SHP77 treated with DMSO at 0.1 percent for 48 hours (cell line): Measurements from ENCODE around the gene PRR3.
"Not testable (repeated sequence)": the region's sequence is repeated elsewhere in the genome, so short reads cannot be mapped to it uniquely, and the experiment has no call there.

Source experiments
- DNase-seq: peaks from one replicate; lab custom pipeline; 2025; lab: John Stamatoyannopoulos, UW

The PRR3 gene, protein sequence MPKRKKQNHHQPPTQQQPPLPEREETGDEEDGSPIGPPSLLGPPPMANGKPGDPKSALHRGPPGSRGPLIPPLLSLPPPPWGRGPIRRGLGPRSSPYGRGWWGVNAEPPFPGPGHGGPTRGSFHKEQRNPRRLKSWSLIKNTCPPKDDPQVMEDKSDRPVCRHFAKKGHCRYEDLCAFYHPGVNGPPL

DNA sequence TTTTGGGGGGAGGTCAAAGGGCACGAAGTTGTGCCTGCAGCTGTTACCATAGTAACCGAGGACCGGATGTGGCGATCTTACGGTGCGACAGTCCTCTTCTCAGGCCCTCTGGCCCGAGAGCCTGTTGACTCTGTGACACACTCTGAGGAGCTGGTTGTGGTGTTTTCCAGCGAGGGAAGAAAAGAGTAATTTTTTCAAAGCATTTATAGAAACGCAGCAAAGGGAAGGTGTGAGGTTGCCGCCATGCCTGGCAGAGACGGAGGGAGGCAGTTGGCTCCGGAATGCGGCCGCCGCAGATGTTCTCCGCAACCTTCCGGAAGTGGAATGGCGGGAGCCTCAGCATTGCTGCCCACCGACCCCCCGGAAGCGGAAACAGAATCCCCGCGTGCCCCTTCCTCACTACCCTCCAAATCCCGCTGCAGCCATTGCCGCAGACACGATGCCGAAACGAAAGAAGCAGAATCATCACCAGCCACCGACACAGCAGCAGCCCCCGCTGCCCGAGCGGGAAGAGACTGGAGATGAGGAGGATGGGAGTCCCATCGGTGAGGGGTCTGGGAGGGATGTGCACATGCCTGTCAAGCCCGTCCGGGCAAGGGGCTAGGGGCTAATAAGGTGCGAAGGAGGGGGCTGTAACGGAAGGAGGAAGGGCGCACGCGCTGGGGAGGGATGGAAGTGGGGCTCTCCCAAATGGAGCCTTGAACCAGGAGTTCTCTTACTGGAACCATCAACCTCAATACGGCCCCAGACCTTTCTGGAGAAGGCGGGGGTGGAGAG is at the start of gene PRR3:
PRR3 (plus strand) TSS at position 390 of the 777 bp plus-strand sequence; CDS start at position 440, 50 bp downstream.
- peak; percentile 84 for DNase-seq

DNA sequence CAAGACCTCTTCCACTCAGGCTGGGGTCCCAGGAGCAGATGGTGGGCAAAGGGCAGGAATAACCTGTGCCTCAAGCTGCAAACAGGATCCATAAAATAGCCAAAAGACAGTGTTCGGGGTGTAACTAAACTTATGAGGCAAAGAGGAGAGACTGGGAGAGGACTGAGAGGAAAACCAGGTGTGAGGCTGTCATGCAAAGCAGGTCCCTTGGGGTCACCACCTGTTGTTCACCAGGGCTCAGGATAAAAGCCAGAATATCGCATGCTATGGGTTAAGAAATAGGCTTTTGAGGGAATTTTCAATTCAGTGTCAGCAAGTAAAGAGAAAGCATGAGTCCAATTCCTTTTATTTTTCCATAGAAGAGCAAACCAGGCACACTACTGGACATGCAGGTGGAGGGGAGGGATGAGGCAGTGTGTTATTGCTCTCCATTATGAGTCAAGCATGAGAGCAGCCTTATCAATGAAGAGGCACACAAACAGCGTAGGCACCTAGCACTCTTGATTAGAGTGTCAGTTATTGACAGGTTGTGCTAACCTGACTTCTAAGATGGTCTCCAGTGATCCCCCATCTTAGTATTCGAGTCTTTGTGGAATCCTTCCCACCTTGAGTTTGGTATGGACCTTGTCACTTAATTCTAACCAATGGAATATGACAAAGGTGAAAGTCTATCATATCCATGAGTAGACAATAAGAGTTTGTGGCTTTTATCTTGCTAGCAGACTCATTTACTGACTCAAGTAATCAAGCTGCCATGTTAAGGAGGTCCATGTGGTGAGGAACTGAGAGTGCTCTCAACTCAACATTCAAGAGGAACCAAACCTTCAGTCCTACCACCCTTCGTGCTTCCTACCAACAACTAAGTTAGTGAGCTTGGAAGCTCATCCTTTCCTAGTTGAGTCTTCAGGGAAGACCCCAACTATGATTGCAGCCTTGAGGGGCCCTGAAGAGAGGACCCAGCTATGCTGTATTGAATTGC is 49.0 kb upstream of the PRR3 start:
- no peak for DNase-seq

DNA sequence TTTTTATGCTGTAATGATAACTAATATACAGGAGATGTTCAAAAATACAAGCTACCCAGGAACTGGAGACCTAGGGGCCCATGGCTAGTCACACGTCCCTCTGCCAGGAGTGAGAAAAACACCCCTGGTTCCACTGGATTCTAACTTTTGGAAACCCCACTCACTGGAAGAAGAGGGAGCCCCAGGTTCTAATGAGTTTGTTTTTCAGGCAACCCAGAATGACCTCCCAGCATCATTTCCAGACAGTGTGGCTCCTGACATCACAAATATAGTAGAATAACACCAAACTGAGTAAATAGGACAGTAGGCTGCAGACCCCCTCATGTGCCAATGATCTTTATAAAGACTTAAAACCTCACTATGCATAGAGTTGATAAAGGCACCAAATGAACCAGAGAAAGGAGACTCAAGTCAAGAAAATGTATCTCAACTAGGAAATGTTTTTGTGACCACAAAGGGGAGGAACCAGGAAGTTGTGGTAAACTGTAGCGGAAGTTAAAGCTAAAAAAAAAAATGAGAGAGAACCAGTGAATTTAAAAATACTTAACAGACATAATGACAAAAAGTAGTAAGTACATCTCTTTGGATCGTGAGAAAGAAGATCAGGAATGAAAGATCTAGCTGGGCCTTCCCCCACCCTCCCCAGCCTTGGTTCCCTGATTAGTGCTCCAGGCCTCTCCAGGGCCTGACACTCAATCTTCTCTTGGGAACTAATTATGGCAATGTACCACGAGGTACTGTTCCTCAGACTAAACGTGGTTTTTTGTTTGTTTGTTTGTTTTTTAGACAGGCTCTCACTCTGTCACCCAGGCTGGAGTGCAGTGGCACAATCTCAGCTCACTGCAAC is 48.0 kb upstream of the PRR3 start:
- no peak for DNase-seq

DNA sequence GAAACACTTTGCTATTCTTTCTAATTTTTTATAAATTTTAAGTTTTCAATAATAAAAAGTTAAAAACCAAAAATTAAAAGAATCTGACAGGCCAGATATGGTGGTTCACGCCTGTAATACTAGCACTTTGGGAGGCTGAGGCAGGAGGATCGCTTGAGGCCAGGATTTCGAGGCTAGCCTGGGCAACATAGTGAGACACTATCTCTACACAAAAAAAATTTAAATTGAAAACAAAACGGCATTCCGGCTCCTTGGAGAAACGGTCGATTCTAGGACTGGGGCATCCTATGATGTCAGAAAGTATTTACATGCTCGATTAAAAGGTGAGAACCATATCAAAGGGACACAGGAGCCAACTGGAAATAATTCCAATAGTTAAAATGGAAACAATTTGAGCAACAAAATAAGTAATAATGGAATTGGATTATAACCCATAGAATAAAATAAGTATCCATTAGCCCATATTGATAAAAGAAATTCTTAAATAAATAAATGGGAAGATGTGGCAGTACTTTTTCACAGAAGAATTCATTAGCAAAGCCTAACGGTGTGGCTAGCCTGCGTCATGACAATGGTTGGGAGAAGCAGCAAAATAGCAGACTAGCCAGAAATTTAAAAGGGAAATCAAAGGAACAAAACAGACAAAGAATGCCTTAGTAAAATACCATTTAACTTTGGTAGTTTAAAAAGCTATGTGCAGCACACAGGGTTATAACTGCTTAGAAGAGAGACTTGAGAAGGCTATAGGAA is 46.5 kb upstream of the PRR3 start:
- DNase-seq: no peak

DNA sequence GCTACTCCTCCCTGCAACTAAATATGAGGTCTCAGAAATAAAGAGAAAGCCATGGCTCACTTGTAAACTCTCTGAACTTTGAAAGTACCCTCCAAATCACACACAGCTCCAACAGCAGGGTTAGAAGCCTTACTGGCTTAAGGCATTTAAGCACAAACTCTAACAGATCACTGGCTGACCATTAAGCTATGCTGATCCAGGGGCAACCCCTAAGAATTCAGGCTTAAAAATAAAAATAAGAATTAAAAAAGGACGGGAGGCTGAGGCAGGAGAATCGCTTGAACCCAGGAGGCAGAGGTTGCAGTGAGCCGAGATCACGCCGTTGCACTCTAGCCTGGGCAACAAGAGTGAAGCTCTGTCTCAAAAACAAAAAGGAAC is 45.9 kb upstream of the PRR3 start:
- DNase-seq: no peak

DNA sequence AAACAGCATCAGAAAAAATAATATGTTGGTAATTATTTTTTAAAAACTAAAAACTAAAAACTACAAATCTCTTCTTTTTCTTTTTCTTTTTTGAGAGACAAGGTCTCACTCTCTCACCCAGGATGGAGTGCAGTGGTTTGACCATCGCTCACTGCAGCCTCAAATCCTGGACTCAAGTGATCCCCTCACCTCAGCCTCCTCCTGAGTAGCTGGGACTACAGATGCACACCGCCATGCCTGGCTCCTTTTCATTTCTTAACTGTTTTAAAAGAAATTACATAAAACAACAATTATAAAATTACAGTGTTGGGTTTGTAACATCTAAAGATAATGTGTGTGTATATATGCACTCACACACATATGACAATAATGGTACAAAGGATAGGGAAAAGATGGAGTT is 43.6 kb upstream of the PRR3 start:
- DNase-seq: no peak

DNA sequence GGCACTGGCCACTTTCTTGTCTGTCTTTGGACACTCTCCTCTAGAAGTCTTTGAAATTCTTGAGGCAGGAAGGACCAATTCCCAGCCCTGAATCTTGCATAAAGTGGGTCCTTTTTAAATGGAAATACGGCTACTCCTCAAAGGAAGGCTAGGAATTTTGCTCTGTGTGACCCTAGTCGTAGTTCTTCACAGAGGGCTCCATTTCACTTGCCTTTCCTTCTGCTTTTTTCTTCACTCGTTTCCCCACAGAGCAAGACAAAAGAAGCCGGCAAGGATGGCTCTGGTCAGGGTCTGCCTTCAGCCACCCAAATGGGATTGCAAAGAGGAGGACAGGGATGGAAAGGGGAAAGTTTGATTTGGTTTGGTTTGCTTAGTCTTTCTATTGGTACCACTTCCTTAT is 42.0 kb upstream of the PRR3 start:
- DNase-seq: no peak

DNA sequence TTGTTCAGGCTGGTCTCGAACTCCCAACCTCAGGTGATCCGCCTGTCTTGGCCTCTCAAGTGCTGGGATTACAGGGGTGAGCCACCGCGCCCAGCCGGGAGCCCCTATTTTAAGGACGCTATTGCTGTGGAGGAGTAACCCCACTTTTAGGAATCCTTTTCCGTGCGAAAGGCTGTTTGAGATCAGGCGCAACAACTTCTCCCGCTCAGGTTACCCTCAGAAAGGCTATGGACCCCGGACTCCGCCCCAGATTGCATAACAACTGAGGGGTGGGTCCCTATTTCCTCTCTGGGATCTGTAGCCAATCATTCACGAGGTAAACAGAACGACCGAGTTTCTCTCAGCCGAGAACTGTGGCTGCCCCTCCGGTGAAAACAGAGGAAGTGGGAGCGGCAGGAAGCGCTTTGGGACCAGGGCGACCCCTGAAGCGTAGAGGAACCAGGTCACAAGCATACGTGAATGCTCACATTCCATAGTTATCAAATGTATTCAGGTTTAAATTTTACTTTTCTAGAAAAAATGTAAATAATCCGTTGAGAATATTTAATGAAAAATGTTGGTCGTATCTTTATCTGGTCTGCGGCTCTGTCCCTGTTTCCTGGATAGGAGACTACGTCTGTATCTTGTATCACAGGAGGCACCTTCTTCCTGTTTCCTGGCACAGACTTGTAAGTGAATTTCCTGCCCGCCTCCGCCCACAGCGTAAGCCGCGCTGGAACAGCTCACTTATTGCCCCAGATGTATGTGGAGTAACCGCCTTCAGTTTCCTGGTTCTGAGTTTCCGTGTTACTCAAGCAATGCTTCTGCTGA is 40.9 kb upstream of the PRR3 start:
- DNase-seq: peak; percentile 56

DNA sequence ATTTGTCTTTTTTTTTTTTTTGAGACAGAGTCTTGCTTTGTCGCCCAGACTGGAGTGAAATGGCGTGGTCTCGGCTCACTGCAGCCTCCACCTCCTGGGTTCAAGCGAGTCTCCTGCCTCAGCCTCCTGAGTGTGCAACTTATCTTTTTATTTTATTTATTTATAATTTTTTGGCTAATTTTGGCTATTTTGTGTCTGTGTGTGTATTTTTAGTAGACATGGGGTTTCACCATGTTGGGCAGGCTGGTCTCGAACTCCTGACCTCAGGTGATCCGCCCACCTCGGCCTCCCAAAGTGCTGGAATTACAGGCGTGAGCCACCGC is 40.4 kb upstream of the PRR3 start:
- DNase-seq: not testable (repeated sequence)

DNA sequence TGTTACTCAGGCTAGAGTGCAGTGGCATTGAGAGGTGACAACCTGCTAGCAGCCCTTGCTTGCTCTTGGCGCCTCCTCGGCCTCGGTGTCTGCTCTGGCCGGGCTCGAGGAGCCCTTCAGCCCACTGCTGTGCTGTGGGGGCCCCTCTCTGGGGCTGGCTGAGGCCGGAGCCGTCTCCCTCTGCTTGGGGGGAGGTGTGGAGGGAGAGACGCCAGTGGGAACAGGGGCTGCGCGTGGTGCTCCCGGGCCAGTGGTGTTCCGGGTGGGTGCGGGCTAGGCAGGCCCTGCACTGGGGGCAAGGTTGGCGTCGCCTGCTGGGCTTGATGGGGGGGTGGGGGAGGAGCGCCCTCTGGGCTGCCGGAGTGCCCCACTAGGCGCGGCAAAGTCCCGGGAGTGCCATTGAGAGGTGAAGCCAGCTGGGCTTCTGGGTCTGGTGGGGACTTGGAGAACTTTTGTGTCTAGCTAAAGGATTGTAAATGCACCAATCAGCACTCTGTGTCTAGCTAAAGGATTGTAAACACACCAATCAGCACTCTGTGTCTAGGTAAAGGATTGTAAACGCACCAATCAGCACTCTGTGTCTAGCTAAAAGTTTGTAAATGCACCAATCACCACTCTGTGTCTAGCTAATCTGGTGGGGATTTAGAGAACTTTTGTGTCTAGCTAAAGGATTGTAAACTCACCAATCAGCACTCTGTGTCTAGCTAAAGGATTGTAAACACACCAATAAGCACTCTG is 39.2 kb upstream of the PRR3 start:
- not testable (repeated sequence) for DNase-seq

DNA sequence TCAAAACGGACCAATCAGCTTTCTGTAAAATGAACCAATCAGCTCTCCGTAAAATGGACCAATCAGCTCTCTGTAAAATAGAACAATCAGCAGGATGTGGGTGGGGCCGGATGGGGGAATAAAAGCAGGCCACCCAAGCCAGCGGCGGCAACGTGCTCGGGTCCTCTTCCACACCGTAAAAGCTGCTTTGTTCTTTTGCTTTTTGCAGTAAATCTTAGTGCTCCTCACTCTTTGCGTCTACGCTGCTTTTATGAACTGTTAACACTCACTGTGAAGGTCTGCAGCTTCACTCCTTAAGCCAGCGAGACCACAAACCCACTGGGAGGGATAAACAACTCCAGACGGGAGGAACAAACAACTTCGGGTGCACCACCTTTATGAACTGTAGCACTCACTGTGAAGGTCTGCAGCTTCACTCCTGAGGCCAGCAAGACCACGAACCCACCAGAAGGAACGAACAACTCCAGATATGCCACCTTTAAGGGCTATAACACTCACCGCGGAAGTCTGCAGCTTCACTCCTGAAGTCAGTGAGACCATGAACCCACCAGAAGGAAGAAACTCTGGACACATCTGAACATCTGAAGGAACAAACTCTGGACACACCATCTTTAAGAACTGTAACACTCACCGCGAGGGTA is 38.5 kb upstream of the PRR3 start:
- DNase-seq: not testable (repeated sequence)

DNA sequence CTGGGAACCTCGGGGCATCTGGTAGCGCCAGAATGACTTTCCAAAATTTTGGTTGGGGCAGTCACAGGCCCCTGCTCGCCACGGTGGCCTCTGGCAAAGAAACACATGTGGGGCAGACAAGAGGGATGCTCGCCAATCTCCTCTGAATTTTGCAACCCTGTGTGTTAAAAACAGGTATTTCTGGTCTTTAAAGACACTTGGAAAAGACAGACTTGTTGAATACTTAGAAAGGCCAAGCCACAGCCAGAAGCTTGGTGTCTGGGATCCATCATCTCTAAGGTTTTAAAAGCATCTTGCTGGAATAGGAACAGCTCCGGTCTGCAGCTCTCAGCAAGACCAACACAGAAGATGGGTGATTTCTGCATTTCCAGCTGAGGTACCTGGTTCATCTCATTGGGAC is 36.6 kb upstream of the PRR3 start:
- no peak for DNase-seq

DNA sequence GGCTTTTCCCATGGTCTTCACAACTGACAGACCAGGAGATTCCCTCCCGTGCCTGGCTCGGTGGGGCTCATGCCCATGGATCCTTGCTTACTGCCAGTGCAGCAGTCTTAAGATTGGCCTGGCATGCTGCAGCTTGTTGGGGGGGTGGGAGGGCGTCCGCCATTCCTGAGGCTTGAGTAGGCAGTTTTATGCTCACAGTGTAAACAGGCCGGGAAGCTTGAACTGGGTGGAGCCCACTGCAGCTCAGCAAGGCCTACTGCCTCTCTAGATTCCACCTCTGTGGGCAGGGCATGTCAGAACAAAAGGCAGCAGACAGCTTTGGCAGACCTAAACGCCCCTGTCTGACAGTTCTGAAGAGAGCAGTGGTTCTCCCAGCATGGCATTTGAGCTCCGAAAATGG is 36.0 kb upstream of the PRR3 start:
- not testable (repeated sequence) for DNase-seq

DNA sequence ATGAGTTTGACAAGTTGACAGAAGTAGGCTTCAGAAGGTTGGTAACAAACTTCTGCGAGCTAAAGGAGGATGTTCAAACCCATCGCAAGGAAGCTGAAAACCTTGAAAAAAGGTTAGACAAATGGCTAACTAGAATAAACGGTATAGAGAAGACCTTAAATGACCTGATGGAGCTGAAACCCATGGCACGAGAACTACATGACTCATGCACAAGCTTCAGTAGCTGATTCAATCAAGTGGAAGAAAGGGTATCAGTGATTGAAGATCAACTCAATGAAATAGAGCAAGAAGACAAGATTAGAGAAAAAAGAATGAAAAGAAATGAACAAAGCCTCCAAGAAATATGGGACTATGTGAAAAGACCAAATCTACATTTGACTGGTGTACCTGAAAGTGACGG is 35.1 kb upstream of the PRR3 start:
- DNase-seq: not testable (repeated sequence)

DNA sequence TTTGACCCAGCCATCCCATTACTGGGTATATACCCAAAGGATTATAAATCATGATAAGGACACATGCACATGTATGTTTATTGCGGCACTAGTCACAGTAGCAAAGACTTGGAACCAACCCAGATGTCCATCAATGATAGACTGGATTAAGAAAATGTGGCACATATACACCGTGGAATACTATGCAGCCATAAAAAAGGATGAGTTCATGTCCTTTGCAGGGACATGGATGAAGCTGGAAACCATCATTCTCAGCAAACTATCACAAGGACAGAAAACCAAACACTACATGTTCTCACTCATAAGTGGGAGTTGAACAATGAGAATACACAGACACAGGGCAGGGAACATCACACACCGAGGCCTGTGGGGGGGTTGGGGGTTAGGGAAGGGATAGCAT is 30.7 kb upstream of the PRR3 start:
- DNase-seq: not testable (repeated sequence)

DNA sequence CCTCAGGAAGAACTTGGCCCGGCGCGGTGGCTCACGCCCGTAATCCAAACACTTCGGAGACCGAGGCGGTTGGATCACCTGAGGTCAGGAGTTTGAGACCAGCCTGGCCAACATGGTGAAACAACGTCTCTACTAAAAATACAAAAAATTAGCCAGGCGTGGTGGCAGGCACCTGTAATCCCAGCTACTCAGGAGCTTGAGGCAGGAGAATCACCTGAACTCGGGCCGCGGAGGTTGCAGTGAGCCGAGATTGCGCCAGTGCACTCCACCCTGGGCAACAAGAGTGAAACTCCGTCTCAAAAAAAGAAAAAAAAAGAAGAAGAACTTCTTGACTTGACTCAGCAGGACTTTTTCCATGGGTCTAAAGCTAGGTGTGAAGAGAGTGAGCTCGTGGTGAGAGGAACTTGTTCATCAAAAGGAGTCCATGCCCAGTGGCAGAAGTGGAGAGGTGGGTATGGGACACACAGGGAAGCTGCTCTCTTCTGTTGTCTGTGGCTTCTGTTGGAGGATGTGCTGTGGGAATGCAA is 27.7 kb upstream of the PRR3 start:
- DNase-seq: not testable (repeated sequence)

DNA sequence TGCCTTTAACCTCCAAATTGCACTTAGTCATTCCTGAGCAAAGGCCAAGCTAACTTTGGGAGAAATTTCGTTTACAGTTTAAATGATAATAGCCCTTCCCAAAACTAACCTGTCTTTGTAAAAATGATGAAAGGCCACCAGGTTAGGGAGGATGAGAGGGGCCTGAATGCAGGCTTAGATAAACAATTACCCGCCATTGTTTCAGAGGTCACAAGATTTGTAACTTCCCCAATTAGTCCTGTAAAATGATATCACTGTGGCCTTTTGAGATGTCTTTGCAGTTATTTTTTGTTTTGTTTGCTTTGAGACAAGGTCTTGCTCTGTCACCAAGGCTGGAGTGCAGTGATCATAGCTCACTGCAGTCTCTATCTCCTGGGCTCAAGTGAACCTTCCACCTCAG is 27.1 kb upstream of the PRR3 start:
- DNase-seq: no peak

DNA sequence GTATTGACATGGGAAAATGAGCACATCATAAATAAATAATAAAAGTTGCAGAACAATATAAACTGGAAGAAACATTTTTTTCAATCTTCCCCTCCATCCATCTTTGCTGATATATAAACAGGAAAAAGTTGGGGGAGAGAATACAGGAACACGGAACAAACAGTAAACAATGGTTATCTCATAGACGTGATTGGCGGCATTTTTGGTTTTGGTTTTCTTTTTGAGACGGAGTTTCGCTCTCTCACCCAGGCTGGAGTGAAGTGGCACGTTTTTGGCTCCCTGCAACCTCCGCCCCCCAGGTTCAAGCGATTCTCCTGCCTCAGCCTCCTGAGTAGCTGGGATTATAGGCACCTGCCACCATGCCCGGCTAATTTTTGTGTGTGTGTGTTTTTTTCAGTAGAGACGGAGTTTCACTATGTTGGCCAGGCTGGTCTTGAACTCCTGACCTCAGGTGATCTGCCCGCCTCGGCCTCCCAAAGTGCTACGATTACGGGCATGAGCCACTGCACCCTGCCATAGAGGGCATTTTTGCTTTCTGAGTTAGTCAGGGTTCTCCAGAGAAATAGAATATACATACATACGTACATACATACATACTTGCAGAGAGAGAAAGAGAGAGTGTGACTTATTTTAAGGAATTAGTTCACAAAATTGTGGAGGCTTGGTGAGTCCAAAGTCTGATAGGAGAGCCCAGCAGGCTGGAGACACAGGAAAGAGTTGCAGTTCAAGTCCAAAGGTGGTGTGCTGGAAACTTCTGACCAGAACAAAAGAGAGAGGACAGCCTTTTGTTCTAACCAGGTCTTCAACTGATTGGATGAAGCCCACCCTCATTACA is 23.4 kb upstream of the PRR3 start:
- no peak for DNase-seq
